Adrenal gland (tissue), 5 donors: ENCODE data around the gene RUNX1.

Experiments
- POLR2A ChIP-seq, 2 donors: fragments of 450-650 bp; IDR thresholded peaks; one replicate each; pipeline ENCODE4 v1.6.1; 2017; ENCODE audit warnings: antibody characterized with exemption in 2 of 2, mild to moderate bottlenecking in 2 of 2, moderate library complexity in 1 of 2
- TF ChIP-seq, protein P1 (sequence below), 6 experiments: fragments of 450-650 bp in 4 of 6; fragments of 200-600 bp in 2 of 6; sonication (generic) in 1 of 6; IDR thresholded peaks; 1 replicate in 5 of 6; 2 replicates in 1 of 6; pipeline versions ENCODE4 v1.5.1 to v1.8.0; 2016 to 2021; ENCODE audit warnings: antibody characterized with exemption in 6 of 6, mild to moderate bottlenecking in 2 of 6, moderate library complexity in 1 of 6
- donor health status: DM: no; HTN: no; CAD: no.

- TF ChIP-seq, protein P1, sequence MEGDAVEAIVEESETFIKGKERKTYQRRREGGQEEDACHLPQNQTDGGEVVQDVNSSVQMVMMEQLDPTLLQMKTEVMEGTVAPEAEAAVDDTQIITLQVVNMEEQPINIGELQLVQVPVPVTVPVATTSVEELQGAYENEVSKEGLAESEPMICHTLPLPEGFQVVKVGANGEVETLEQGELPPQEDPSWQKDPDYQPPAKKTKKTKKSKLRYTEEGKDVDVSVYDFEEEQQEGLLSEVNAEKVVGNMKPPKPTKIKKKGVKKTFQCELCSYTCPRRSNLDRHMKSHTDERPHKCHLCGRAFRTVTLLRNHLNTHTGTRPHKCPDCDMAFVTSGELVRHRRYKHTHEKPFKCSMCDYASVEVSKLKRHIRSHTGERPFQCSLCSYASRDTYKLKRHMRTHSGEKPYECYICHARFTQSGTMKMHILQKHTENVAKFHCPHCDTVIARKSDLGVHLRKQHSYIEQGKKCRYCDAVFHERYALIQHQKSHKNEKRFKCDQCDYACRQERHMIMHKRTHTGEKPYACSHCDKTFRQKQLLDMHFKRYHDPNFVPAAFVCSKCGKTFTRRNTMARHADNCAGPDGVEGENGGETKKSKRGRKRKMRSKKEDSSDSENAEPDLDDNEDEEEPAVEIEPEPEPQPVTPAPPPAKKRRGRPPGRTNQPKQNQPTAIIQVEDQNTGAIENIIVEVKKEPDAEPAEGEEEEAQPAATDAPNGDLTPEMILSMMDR (IDR thresholded peaks at IDR 0.05), result no peak
- no peak for TF ChIP-seq POLR2A (IDR thresholded peaks at IDR 0.05)
These were observed 170.2 kb downstream of the RUNX1 start for GRCh38 chr21:34878940-34879339.
